ENCODE data around the gene PLEKHJ1. TPM values are rescaled to one million over a fixed set of nuclear protein-coding genes. Genes with fewer than 3 reads are reported as not detected.

Gene PLEKHJ1
- total and polyA plus RNA-seq, 2 of the 13 experiments (the other 11 are each of a cell fraction or from before 2014, with no cell fraction given), result 70.5 to 130 TPM

- no peak for TF ChIP-seq ZNF468 (CRISPR knock-in tag; IDR thresholded peaks at IDR 0.05)
- TF ChIP-seq, protein P1, sequence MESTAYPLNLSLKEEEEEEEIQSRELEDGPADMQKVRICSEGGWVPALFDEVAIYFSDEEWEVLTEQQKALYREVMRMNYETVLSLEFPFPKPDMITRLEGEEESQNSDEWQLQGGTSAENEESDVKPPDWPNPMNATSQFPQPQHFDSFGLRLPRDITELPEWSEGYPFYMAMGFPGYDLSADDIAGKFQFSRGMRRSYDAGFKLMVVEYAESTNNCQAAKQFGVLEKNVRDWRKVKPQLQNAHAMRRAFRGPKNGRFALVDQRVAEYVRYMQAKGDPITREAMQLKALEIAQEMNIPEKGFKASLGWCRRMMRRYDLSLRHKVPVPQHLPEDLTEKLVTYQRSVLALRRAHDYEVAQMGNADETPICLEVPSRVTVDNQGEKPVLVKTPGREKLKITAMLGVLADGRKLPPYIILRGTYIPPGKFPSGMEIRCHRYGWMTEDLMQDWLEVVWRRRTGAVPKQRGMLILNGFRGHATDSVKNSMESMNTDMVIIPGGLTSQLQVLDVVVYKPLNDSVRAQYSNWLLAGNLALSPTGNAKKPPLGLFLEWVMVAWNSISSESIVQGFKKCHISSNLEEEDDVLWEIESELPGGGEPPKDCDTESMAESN (CRISPR knock-in tag; conservative IDR thresholded peaks at IDR 0.05), result peak; percentile 90
- TF ChIP-seq KMT2B (CRISPR knock-in tag; IDR thresholded peaks at IDR 0.05), result peak; percentile 93; the same call in 1 of the 2 replicates
- peak; percentile 90 for TF ChIP-seq SNAPC2 (CRISPR knock-in tag; IDR thresholded peaks at IDR 0.05)
- TF ChIP-seq, protein P2, sequence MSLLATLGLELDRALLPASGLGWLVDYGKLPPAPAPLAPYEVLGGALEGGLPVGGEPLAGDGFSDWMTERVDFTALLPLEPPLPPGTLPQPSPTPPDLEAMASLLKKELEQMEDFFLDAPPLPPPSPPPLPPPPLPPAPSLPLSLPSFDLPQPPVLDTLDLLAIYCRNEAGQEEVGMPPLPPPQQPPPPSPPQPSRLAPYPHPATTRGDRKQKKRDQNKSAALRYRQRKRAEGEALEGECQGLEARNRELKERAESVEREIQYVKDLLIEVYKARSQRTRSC (CRISPR knock-in tag; IDR thresholded peaks at IDR 0.05; ENCODE audit: low read depth), result peak; percentile 64; the same call in 1 of the 2 replicates
- peak; percentile 99 for TF ChIP-seq ZNF230 (CRISPR knock-in tag; IDR thresholded peaks at IDR 0.05)
- peak; percentile 87; the same call in 1 of the 2 replicates for TF ChIP-seq ZNF75D (CRISPR knock-in tag; IDR thresholded peaks at IDR 0.05; ENCODE audit: borderline replicate concordance)
- peak; percentile 20; the same call in 1 of the 2 replicates for TF ChIP-seq BRD4 (CRISPR knock-in tag; IDR thresholded peaks at IDR 0.05)
- TF ChIP-seq FOXC1 (CRISPR knock-in tag; IDR thresholded peaks at IDR 0.05; ENCODE audit: borderline replicate concordance), result peak; percentile 99
- no peak; the same call in 1 of the 2 replicates for TF ChIP-seq KDM3A (CRISPR knock-in tag; IDR thresholded peaks at IDR 0.05; ENCODE audit: low read depth)
- TF ChIP-seq SIX4 (CRISPR knock-in tag; IDR thresholded peaks at IDR 0.05), result peak; percentile 28; the same call in 1 of the 2 replicates
- peak in 1 of 2 experiments; percentile 65; a peak in 2 of 4 replicates for TF ChIP-seq ATF4 (CRISPR knock-in tag; IDR thresholded peaks at IDR 0.05)
- no peak; the same call in 1 of the 2 replicates for TF ChIP-seq ZNF20 (CRISPR knock-in tag; IDR thresholded peaks at IDR 0.05)
- peak; percentile 82 for TF ChIP-seq HMG20B (CRISPR knock-in tag; conservative IDR thresholded peaks at IDR 0.05)
- TF ChIP-seq MIER2 (CRISPR knock-in tag; IDR thresholded peaks at IDR 0.05), result peak; percentile 40
- TF ChIP-seq, protein P3, sequence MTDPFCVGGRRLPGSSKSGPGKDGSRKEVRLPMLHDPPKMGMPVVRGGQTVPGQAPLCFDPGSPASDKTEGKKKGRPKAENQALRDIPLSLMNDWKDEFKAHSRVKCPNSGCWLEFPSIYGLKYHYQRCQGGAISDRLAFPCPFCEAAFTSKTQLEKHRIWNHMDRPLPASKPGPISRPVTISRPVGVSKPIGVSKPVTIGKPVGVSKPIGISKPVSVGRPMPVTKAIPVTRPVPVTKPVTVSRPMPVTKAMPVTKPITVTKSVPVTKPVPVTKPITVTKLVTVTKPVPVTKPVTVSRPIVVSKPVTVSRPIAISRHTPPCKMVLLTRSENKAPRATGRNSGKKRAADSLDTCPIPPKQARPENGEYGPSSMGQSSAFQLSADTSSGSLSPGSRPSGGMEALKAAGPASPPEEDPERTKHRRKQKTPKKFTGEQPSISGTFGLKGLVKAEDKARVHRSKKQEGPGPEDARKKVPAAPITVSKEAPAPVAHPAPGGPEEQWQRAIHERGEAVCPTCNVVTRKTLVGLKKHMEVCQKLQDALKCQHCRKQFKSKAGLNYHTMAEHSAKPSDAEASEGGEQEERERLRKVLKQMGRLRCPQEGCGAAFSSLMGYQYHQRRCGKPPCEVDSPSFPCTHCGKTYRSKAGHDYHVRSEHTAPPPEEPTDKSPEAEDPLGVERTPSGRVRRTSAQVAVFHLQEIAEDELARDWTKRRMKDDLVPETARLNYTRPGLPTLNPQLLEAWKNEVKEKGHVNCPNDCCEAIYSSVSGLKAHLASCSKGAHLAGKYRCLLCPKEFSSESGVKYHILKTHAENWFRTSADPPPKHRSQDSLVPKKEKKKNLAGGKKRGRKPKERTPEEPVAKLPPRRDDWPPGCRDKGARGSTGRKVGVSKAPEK (CRISPR knock-in tag; IDR thresholded peaks at IDR 0.05; ENCODE audit: borderline replicate concordance), result peak; percentile 84; the same call in 1 of the 2 replicates
- 0 out of 2 replicates have a peak, but pooled peaks have one; percentile 3 for TF ChIP-seq GLMP (CRISPR knock-in tag; IDR thresholded peaks at IDR 0.05; ENCODE audit: borderline replicate concordance)
- TF ChIP-seq ZNF335 (CRISPR knock-in tag; IDR thresholded peaks at IDR 0.05), result peak; percentile 91; the same call in 1 of the 2 replicates
- peak; percentile 39 for TF ChIP-seq AKAP8 (CRISPR knock-in tag; IDR thresholded peaks at IDR 0.05)
- TF ChIP-seq BCL6 (CRISPR knock-in tag; IDR thresholded peaks at IDR 0.05), result peak; percentile 52
Observed at GRCh38 chr19:2236314-2237050, at the start of gene PLEKHJ1, which contains the start of gene SF3A2 (continued).
